ENCODE results near the gene CDKL2.
"Not testable (repeated sequence)": the region's sequence is repeated elsewhere in the genome, so short reads cannot be mapped to it uniquely, and the experiment has no call there.

DNA sequence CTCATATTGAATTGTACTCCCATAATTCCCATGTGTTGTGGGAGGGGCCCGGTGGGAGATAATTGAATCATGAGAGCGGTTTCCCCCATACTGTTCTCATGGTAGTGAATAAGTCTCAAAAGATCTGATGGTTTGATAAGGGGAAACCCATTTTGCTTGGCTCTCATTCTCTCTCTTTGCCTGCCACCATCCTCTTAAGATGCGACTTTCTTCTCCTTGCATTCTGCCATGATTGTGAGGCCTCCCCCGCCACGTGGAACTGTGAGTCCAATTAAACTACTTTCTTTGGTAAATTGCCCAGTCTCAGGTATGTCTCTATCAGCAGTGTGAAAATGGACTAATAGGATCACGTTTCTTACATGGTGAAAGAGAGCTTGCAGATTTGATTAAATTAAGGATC is 93.0 kb downstream of the CDKL2 start:
- TF ChIP-seq RCOR1 (IDR thresholded peaks at IDR 0.05; ENCODE audit: insufficient replicate concordance, low read length); RAD21 (IDR thresholded peaks at IDR 0.05; ENCODE audit: low read length): not testable (repeated sequence)
- TF ChIP-seq, protein P1, sequence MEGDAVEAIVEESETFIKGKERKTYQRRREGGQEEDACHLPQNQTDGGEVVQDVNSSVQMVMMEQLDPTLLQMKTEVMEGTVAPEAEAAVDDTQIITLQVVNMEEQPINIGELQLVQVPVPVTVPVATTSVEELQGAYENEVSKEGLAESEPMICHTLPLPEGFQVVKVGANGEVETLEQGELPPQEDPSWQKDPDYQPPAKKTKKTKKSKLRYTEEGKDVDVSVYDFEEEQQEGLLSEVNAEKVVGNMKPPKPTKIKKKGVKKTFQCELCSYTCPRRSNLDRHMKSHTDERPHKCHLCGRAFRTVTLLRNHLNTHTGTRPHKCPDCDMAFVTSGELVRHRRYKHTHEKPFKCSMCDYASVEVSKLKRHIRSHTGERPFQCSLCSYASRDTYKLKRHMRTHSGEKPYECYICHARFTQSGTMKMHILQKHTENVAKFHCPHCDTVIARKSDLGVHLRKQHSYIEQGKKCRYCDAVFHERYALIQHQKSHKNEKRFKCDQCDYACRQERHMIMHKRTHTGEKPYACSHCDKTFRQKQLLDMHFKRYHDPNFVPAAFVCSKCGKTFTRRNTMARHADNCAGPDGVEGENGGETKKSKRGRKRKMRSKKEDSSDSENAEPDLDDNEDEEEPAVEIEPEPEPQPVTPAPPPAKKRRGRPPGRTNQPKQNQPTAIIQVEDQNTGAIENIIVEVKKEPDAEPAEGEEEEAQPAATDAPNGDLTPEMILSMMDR (conservative IDR thresholded peaks at IDR 0.05; ENCODE audit: low read depth, low read length) = not testable (repeated sequence)
- TF ChIP-seq, protein P2, sequence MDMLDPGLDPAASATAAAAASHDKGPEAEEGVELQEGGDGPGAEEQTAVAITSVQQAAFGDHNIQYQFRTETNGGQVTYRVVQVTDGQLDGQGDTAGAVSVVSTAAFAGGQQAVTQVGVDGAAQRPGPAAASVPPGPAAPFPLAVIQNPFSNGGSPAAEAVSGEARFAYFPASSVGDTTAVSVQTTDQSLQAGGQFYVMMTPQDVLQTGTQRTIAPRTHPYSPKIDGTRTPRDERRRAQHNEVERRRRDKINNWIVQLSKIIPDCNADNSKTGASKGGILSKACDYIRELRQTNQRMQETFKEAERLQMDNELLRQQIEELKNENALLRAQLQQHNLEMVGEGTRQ (IDR thresholded peaks at IDR 0.05; ENCODE audit: low read depth, low read length) = not testable (repeated sequence)

All from IMR-90 (cell line).